ENCODE data around the gene SLC6A3.
"Not testable (repeated sequence)": the region's sequence is repeated elsewhere in the genome, so short reads cannot be mapped to it uniquely, and the experiment has no call there.

The SLC6A3 gene

DNA sequence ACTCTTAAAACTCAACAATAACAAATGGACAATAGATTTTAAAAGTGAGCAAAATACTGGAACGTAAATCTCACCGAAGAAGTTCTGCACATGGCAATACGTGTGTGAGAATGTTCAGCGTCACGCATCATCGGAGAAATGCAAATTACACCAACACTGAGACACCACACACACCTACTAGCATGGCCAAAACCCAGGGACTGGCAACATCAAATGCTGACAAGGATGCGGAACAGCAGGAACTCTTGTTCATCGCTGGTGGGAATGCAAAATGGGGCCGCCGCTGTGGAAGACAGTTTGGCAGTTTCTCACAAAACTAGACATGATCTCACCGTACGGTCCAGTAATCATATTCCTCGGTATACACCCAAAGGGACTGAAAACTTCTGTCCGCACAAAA is 78.7 kb downstream of the SLC6A3 start:
- no peak for DNase-seq

DNA sequence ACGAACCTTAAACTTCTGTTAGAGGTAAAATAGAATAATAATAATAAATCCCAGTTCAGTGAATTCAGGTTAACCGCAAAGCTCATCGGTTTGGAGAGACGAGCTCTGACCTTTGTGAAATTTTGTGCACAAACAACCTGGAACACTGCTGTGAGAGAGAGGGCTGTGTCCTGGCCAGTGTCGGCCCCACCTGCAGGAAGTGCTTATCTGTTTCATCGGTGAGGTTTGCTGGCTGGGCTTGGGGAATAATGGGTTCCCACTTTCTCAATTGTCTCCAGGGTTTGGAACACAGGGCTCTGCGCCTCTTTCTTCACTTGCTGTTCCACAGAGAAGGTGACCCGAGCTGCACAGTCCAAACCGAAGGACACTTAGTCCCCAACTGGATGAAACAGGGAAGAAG is 81.0 kb downstream of the SLC6A3 start:
- DNase-seq: no peak

DNA sequence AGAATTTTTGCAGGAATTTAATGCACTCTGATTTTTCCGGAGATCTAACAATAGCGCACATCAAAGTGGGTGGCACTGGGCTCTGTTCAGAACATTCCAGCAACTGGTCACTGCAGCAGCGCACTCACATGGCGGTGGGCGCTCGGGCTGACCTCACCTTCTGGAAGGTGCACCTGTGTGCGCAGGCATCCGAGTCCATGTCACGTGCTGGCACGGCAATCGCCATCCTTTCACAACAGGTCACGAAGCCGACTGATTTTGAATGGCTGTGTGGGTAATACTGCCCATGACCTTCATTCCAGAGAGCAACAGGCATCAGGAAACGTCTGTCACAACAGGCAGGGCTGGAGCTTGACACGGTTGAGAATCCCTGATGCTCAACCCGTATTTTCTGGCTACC is 81.7 kb downstream of the SLC6A3 start:
- no peak for DNase-seq

DNA sequence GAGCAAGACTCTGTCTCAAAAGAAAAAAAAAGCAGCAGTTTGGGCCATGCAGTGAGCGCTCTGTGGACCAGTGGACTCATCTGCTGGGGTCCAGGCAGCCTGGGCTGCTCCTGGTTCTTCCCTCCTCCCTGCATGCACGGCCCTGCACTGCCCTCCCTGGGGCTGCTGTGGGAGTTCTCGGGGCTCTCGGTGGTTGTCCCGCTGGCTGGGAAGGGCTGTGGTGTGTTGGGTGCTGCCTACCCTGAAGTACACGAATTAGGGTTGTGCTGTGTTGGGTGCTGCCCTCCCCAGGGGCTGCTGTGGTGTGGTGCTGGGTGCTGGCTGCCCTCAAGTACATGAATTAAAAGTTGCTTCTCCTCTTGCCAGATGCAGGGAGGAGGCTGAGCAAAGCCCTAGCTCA is 82.1 kb downstream of the SLC6A3 start:
- DNase-seq: no peak

DNA sequence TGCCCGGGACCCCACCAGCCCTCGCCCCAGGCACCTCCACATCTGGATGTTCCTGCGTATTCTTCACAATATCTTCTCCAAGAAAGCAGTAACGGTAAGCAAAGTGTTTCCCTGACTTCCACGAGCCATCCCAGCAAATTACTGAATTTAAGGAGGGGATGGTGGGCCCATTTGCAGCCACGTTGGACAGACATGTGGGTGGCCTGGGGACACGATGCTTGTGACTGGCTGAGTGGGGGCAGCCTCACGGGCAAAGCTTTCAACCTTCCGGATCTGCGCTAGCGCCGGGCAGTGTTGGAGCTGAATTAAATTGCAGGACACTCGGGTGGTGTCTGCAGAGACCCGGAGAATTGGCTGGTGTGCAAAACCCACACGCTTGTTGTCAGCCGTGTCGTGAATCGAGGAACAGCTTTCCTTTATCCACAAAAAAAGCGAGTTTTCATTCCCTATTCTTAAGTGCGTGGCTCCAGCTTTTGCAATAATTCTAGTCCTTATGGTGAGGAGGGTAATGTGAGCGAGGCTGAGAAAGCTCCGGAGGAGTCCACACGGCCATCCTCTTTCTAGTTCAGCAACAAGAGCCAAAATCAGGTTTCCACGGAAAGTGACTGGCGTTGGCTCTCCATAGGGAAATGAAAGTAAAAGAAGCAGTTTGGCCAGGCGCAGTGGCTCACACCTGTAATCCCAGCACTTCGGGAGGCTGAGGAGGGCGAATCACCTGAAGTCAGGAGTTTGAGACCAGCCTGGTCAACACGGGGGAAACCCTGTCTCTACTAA is 82.8 kb downstream of the SLC6A3 start:
- no peak for DNase-seq

DNA sequence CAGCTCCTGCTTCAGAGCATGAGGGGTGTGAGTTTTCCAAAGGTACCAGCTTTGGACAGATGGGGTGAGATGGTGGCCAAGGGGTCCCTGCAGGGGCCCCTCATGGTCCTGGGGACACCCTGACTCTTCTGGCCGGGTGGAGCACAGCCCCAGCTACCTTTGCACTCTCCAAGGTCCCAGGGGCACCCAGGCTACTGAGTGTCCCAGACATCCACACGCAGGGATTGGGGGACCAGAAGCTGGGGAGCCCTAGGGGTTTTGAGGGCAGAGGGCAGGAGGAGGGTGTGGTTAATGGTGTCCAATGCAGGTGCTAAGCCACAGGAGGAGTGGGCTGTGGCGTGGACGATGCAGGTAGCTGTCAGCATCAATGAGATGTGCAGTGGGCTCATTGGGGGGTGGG is 84.4 kb downstream of the SLC6A3 start:
- no peak for DNase-seq

DNA sequence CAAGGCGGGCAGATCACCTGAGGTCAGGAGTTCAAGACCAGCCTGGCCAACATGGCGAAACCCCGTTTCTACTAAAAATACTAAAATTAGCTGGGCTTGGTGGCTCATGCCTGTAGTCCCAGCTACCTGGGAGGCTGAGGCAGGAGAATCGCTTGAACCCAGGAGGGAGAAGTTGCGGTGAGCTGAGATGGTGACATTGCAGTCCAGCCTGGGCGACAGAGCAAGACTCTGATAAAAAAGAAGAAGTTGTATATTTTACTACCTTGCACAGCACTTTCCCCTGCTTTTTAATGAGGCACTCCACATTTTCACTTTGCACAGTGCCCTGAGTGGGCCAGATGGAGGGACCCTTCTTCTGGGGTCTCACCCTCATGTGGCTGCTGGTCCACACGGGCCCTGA is 84.9 kb downstream of the SLC6A3 start:
- DNase-seq: not testable (repeated sequence)

DNA sequence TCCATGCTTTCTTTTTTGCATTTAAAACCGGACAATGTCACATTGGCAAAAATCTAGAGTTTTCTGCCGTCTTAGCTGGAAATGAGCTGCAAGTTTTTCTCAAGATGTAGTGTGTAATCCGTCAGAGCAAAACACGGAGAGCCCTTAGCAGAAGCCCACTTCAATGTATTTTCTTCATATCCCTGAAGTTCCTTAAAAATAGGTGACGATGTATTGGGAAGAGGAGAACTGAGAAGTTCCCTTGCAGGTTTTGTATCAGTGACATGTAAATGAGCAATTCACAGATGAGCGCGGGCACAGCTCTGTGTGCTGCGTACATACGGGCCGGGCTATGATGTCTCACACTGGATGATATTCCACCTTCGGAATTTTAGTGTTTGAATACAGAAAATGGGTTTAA is 85.5 kb downstream of the SLC6A3 start:
- no peak for DNase-seq

DNA sequence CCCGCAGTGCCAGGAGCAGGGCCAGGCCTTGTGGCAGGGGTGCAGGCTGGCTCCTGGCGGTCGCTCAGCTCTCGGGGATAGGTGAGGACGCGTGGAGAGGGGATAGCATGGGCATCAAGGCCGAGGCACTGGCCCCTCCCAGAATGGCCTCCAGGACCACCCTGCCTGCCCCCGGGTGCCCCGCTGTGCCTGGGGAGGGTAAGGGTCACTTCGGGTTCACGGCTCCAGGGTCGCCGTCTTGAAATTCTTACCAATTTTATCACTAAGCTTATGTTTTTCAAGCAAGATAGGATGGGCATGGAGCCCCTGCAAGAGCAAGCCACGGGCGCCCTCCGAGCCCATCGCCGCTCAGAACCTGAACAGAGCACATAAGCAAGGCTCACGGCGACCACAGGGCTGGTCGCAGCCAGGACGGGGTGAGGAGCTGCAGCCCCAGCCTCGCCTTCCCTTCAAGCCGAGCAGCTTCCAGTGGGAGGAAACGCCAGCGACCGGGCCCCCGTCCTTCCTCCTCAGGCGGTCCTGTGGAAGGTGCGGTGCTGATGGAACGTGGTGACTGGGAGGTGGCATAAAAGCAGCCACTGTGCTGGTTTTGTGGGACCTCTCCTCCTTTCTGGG is 86.1 kb downstream of the SLC6A3 start:
- DNase-seq: no peak

DNA sequence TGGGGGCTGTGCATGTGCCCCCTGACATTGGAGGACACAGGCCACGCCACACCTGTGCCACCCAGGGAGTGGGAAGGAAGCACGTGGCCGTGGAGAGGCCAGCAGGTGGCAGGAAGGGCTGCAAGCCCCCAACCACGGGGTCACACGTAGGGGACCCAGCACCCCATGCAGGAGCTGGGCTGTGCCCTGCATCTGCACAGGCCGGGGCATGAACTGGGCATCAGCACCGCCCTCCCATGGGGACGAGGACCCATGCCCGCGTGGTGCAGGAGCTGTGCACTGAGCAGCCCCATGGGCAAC is 86.6 kb downstream of the SLC6A3 start:
- no peak for DNase-seq

DNA sequence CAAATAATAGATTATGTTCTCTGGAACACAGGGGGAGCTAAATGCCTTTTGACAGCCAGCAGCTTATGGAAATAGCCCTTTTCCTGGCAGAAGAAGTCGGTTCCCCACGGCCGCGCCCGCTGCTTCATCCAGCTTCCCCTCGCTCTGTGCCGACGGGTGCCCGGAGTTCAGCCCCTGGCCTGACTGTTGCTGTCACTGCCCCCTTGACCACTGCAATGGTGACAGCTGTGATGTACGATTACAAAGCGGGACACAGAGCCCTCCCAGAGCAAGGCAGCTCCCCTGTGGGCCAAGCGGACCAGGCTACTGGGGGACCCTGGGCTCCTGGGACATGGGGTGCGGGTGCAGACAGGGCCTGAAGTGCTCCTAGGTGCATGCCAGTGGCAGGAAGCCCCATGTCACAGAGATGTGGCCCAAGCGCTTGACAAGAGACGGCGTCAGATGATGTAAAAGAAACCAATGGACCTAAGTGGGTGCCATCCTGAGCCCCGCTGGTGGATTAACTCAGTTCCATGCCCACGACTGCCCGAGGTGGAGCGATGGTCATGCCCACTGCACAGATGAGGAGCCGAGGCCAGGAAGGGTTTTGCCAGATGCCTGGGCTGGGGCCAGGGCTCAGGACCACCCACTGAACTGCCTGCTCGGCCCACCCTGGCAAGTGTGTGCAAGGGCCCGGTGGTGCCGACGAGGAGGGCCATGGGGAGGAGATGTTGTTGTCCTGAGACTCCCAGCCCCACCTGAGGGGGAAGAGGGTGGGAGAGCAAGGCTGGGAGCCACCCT is 87.1 kb downstream of the SLC6A3 start:
- no peak for DNase-seq

DNA sequence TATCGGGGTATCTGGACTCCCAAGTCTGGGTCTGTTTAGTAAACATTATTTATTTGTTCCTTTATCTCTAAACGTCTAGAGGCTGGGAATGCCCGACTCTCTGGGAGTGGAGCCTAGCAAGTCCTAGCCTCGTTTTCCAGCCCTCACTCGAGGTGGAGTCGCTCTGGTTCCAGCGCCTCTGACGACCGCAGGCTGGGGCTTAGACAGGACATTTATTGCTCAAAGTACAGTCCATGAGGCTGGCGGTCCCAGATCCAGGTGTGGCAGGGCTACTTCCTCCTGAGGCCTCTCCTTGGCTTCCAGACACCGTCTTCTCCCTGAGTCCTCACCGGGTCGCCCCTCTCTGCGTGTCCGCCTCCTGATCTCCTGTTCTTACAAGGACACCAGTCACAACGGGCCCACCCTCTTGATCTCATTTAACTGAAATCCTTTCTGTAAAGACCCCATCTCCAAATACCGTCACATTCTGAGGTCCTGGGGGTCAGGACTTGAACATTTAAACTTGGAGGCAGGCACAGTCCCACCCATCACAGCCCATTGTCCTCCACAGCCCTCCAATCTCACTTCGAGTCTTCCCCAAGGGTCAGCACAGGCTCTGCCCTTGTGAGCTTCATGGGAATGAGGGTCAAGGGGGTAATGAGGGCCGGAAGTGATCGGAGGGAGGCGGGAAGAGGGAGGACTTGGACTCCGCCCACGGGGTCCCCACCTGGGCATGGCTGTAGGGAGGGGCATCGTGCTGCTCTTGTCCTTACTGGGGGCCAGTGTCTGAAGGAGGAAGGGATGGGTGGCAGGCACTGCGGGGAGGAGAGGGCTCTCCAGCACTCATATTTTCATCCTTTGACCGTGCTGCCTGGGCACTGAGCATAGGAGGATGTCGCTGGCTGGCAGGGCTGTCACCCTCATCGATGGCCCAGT is 88.1 kb downstream of the SLC6A3 start:
- DNase-seq: no peak

DNA sequence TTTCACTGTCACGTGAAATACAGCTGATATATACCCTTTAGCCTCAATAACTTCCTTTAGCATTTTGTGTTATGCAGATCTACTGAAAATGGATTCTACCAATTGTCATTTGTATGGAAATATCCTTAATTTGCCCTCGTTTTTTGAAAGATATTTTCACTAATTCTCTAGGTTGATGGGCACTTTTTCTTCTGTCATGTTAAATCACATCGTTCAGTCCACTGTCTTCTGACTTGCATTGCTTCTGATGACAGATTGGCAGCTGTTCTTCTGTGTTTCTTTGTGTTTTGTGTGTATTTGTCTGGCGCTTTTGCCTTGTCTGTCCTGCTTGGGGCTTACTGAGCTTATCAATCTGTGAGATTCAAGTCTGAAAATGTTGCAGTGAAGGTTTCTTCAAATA is 90.7 kb downstream of the SLC6A3 start:
- no peak for DNase-seq

DNA sequence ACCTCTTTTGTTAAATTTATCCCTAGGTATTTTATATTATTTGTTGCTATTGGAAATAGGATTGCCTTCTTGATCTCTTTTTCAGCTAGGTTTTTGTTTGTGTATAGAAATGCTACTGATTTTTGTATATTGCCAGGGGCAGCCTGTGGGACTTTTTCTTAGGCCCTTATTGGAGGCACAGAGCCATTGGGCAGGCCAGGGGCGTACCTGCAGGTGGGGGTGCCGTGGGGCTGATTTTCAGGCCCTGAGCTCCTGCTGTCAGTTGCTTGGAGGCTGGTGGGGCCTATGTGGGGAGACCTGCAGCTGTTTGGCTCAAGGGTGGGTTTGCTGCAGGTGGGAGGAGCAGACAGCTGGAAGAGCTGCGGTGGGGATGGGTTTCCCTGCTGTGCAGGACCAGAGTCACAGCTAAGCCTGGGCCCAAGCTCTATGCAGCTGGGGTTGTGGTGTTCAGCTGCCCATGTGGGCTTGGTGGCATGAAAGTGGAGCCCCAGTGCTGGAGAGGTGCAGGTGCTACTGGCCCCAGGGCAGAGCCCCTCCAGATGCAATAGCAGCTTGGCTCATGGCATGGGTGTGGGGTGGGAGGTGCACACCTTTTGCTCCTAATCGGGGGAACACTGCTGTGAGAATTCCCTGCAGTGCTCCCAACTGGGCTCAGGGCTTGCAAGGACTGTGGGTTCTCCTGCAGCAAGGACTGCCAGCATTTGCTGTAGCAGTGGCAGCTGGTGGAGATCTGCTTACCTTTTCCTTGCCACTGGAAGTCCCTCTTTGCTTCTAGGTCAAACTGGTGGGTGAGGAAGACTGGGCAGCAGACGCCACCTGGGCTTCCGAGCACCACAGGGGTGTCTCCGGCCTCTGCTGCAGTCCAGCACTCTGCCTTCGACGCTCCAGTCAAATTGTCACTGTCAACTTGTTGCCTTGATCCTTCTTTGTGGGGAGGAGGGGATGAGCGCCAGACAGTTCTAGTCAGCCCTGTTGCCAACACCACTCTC is 92.7 kb downstream of the SLC6A3 start:
- DNase-seq: no peak

DNA sequence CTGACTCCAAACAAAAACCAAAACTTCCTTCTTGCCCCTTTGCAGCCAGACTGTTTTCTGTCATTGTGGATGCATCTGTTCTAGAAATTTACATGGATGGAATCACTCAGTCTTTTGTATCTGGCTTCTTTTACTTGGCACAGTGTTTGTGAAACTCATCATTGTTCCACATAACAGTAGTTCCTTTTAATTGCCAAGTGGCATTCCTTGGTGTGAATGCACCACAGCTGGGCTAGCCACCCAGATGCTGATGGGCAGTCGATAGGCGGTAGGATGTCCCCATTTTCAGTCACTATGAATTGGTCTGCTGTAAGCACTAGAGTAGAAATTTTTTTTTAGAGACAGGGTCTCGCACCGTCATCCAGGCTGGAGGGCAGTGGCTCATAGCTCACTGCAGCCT is 94.1 kb downstream of the SLC6A3 start:
- no peak for DNase-seq

DNA sequence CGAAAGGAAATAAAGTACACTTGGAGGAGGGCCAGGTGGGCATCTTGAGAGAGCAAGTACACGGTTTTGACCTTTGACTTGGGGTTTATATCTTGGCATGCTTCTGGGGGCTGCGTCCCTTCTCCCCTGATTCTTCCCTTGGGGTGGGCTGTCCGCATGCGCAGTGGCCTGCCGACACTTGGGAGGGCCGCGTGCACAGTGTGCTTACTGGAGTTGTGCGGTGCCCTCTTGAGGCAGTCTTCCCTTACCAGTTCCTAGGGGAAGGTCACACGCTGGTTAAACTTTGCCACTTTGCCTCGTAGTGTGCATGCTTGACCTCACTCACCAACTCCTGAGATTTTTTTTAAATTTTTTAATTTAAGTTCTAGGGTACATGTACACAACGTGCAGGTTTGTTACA is 96.0 kb downstream of the SLC6A3 start:
- DNase-seq: no peak

DNA sequence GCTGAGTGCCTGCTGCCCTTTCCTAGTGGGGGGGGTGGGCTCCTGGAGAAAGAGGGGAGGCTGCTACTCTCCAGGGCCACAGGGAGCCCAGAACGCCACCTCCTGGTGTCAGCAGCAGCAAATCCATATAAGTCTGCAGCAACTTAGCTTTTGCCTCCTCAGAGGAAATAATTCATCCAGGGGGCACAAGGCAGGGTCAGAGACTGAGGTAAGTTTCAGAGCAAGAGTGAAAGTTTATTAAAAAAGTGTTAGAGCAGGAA is 96.3 kb downstream of the SLC6A3 start:
- no peak for DNase-seq

DNA sequence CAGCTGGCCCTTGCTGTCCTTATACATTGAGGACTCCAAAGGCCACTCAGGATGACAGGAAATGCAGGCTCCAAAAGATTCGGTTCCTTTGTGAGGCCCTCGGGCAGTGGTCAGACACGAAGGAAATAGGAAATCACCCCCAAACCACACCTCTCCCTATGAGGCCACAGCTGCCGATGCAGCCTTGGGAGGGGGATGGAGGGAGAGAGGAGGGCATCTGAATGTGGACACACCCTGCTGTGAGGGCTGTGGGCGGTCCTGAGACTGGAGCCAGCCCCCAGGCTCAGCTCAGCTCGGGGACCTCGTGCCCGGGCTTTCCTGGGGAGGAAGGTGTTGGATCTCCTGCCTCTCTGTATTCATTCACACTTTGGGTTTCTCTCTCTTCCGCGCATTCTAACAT is 97.7 kb downstream of the SLC6A3 start:
- no peak for DNase-seq

DNA sequence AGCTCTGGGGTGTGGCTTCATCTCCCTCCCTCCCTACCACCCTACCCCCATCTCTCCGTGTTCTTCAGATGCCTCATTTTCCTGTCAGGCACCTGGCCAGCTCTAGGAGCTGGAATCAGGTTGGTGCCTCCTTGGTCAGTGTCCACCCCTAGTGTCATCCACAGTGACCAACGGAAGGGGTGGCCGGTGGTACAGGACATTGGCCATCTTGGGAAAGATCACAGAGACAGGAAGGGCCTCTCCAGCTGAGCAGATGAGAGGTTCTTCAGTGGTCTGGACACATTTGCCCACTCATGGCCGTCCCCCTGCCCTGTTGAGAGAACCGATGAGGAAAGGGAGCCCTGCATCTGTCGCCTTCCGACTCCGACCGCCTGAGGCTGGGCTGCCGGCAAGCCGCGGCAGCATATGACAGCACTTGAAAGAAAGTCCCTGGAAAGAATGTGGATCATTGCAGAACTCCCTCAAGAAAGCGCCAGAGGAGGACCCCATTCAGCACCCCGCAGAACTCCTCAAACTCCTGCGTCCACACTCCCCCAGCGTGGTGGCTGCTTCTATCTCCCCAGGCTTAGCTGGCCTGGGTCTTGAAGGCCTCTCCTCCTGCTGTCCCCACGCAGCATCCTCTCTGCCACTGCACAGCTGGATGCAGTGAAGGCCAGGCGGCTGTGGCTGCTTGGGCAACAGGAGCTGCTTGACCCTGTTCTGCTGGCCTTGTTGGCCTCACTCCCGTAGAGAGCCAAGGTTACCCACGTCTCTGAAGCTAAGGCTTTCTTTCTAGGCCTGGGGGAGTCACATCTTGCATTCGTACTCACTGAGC is 98.4 kb downstream of the SLC6A3 start:
- no peak for DNase-seq

DNA sequence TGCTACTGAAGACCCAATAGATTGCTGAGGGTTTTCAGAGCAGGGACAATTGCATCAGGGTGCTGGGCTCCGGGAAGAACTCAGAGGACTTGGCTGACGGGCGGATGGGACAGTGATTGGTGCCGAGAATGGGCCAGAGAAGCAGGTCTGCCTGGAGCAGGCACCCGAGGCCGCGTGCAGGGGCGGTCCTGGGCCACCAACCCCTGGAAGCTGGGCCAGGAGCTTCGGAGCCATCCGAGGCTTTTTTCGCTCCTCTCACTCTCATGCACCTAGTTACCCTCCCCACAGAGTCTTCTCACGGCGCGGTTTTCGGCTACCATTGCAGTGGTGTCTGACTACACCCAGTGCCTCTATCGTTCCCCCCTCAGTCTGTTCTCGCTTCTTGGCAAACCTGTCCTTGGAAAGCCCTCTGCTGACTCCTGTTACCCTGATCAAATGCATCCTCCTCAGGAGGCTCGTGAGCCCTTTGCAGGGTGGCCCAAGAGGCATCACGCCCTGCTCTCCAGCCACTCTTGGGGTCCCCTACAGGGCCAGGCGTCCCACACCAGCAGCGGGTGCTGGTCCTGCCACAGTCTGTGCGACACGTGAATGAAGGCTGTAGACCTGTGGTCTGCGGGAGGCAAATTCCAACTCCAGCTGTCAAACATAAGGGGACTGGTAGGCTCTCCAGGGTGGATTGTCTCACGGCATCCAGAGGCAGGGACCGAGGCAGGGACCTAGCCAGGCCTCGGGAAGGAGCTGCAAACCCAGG is 99.2 kb downstream of the SLC6A3 start:
- no peak for DNase-seq

Measured in activated T-cell treated with anti-CD3 and anti-CD28 coated beads, Interleukin-2, amount 50 U/mL, for 1 hour (primary cell).